B cell (primary cell): Measurements from ENCODE around the gene PRM2. TPM values are rescaled to one million over a fixed set of nuclear protein-coding genes. Genes with fewer than 3 reads are reported as not detected.

ENCODE experiments used
- ATAC-seq: fragments of 200-7000 bp; cut with Tn5 transposase; one replicate; pipeline ENCODE4 v1.10.0; 2021; ENCODE audit warnings: low read depth, mild to moderate bottlenecking, moderate number of reproducible peaks, moderate library complexity
- CTCF ChIA-PET: fragments of 350-600 bp; sonication (Branson Sonifier 250); formaldehyde crosslinking; loops from one replicate; lab custom pipeline; 2021; ENCODE audit warnings: antibody characterized with exemption, inconsistent platforms; lab: Charles Lee
- POLR2A ChIA-PET: fragments of 350-600 bp; sonication (Branson Sonifier 250); formaldehyde crosslinking; loops from one replicate; lab custom pipeline; 2021; ENCODE audit warnings: antibody characterized with exemption; lab: Charles Lee
- DNase-seq: peaks from one replicate; pipeline ENCODE4 v3.0.0; 2013
- H2AFZ ChIP-seq: 2 replicates; pipeline ENCODE4 v1.6.1; 2012; ENCODE audit warnings: mild to moderate bottlenecking, low read depth, low read length; ENCODE audit not compliant: insufficient read depth, poor library complexity, severe bottlenecking
- H3K27ac ChIP-seq, 2 donors: 1 replicate in 1 of 2; 2 replicates in 1 of 2; pipeline ENCODE4 v1.5.1; 2012 to 2013; ENCODE audit warnings: low read length in 2 of 2, mild to moderate bottlenecking in 2 of 2, moderate library complexity in 1 of 2
- H3K27me3 ChIP-seq, 4 experiments: fragments of 200-600 bp in 1 of 4; sonication (generic) in 1 of 4; replicated peaks in 1 of 4; 1 replicate in 2 of 4; 2 replicates in 2 of 4; pipeline versions ENCODE4 v1.6.1 to v1.7.0; 2013 to 2016; ENCODE audit warnings: low read length in 3 of 4, mild to moderate bottlenecking in 2 of 4, mixed read lengths in 1 of 4, moderate library complexity in 1 of 4; ENCODE audit not compliant: insufficient read depth in 4 of 4, control insufficient read depth in 3 of 4; ENCODE audit errors: control extremely low read depth in 1 of 4
- H3K36me3 ChIP-seq, 2 experiments: replicated peaks in 1 of 2; 1 replicate in 1 of 2; 2 replicates in 1 of 2; pipeline versions ENCODE4 v1.6.1 to v1.7.1; 2013; ENCODE audit warnings: low read length in 1 of 2; ENCODE audit not compliant: insufficient read depth in 2 of 2, control insufficient read depth in 1 of 2; ENCODE audit errors: control extremely low read depth in 1 of 2, extremely low read depth in 1 of 2
- H3K4me1 ChIP-seq, 2 donors: fragments of 200-600 bp in 1 of 2; sonication (generic) in 1 of 2; 1 replicate in 1 of 2; 2 replicates in 1 of 2; pipeline versions ENCODE4 v1.5.1 to v1.6.1; 2013 to 2017; ENCODE audit warnings: low read length in 2 of 2; ENCODE audit not compliant: control insufficient read depth in 2 of 2, insufficient read depth in 2 of 2
- H3K4me2 ChIP-seq: replicated peaks from 2 replicates; pipeline ENCODE3; 2012; ENCODE audit warnings: mild to moderate bottlenecking, low read depth, low read length; ENCODE audit not compliant: poor library complexity, severe bottlenecking
- H3K4me3 ChIP-seq, 5 experiments: fragments of 200-600 bp in 1 of 5; sonication (generic) in 1 of 5; 1 replicate in 3 of 5; 2 replicates in 2 of 5; pipeline versions ENCODE4 v1.5.1 to v1.7.0; 2011 to 2016; ENCODE audit warnings: low read length in 4 of 5, mild to moderate bottlenecking in 4 of 5, low read depth in 2 of 5, control low read depth in 1 of 5, moderate library complexity in 1 of 5; ENCODE audit not compliant: insufficient read depth in 1 of 5; ENCODE audit errors: control extremely low read depth in 1 of 5, extremely low read depth in 1 of 5
- H3K79me2 ChIP-seq: fragments of 200-600 bp; sonication (generic); one replicate; pipeline ENCODE4 v1.6.0; 2016; ENCODE audit warnings: low read length; ENCODE audit not compliant: control insufficient read depth, insufficient read depth
- H3K9ac ChIP-seq: fragments of 200-600 bp; sonication (generic); 2 replicates; pipeline ENCODE4 v1.6.1; 2017; ENCODE audit warnings: mild to moderate bottlenecking, low read length, moderate library complexity
- H3K9me3 ChIP-seq, 3 donors: one replicate each; pipeline versions ENCODE4 v1.6.1 to v1.7.1; 2013; ENCODE audit warnings: low read length in 2 of 3; ENCODE audit not compliant: control insufficient read depth in 2 of 3, insufficient read depth in 1 of 3; ENCODE audit errors: control extremely low read depth in 1 of 3
- H4K20me1 ChIP-seq: 2 replicates; pipeline ENCODE4 v1.6.0; 2012; ENCODE audit warnings: mild to moderate bottlenecking, low read length; ENCODE audit not compliant: insufficient read depth, control insufficient read depth, poor library complexity, severe bottlenecking
- H3K27ac Mint-ChIP-seq: one replicate; pipeline ENCODE4 v1.8.0; 2021; ENCODE audit warnings: mixed read lengths
- H3K27me3 Mint-ChIP-seq: one replicate; pipeline ENCODE4 v1.8.0; 2021; ENCODE audit warnings: mixed read lengths
- H3K4me1 Mint-ChIP-seq: one replicate; pipeline ENCODE4 v1.8.0; 2021; ENCODE audit warnings: mixed read lengths
- H3K4me3 Mint-ChIP-seq: one replicate; pipeline ENCODE4 v1.8.0; 2021; ENCODE audit warnings: mixed read lengths
- H3K9me3 Mint-ChIP-seq: one replicate; pipeline ENCODE4 v1.8.0; 2022; ENCODE audit warnings: mixed read lengths; ENCODE audit not compliant: insufficient read depth
- CTCF ChIP-seq: fragments of 200-600 bp; IDR thresholded peaks from one replicate; pipeline ENCODE4 v1.8.0; 2022; ENCODE audit warnings: antibody characterized with exemption, mild to moderate bottlenecking
- EZH2 ChIP-seq: IDR thresholded peaks from 2 replicates; pipeline ENCODE4 v1.6.1; 2012; ENCODE audit warnings: borderline replicate concordance, low read depth, mild to moderate bottlenecking, moderate library complexity, low read length; ENCODE audit not compliant: insufficient read depth, poor library complexity, severe bottlenecking
- whole genome bisulfite sequencing: methylation state at CpG from one replicate; pipeline ENCODE4 v1.1.5; 2013; ENCODE audit warnings: missing lambda C conversion rate; ENCODE audit not compliant: insufficient coverage; 5-methylcytosine and 5-hydroxymethylcytosine counted together
- intact Hi-C: fragments of 100-400 bp; cut with micrococcal nuclease; formaldehyde crosslinking; loops from one replicate; pipeline ENCODE4 v1.10.0; 2022
- polyA plus RNA-seq: library from polyadenylated mRNA; depleted of rRNA; stranded (reverse); fragments of >200 nt; gene quantifications from 2 replicates; pipeline ENCODE4 v1.2.3, GENCODE V29; 2012
- total RNA-seq, 2 donors: library from RNA; stranded (reverse); fragments of 120-200 nt in 1 of 2; gene quantifications; 1 replicate in 1 of 2; 2 replicates in 1 of 2; pipeline versions ENCODE4 v1.2.3 to v1.2.4, GENCODE V29; 2013 to 2022

The PRM2 gene
- total and polyA plus RNA-seq, 2 donors (not counting 1 experiment from before 2014, with no cell fraction given) = not detected

- CTCF ChIA-PET = interaction anchor here (0.6 to 10.3 kb wide), 49 partner anchors 9 to 462 kb away, joined by 3 to 223 read pairs (median 5); partner anchors contain the start of gene TNP2
- Mint-ChIP-seq H3K27ac (peak overlapping the region; percentile 87), H3K27me3 (no peaks in the 10 kb centered on the region), H3K4me1 (peaks cover 60% of the 10 kb centered on the region), H3K4me3 (peak overlapping the region; percentile 89), H3K9me3 (no peaks in the 10 kb centered on the region)
- Histone ChIP-seq H3K9me3 (no peaks in the 10 kb centered on the region), H2AFZ (peak overlapping the region; percentile 50), H3K4me2 (peak overlapping the region; percentile 98), H3K9ac (peak overlapping the region; percentile 84), H3K27me3 (no peaks in the 10 kb centered on the region), H3K4me3 (peak overlapping the region; percentile 38 to 89 (median 65)), H3K27ac (peak overlapping the region; percentile 29 to 72), H3K4me1 (peaks cover 50 to 62% of the 10 kb centered on the region in 2 donors), H3K79me2 (peaks cover 20% of the 10 kb centered on the region), H4K20me1 (peaks cover 50% of the 10 kb centered on the region), H3K36me3 (peaks cover 2 to 17% of the 10 kb centered on the region in 2 experiments)
- POLR2A ChIA-PET = interaction anchor here (0.6 to 5.8 kb wide), 31 partner anchors 8 to 306 kb away, joined by 3 to 89 read pairs (median 4); no protein-coding TSS in a partner anchor
- WGBS = 1% methylated on average over 105 of the region's 105 CpGs
- intact Hi-C loops = loop anchor here (2.0 to 10.0 kb wide), 5 partner anchors 72 to 660 kb away; partner anchors contain the start of genes GSPT1 and NUBP1
- no peak for TF ChIP-seq EZH2
- ATAC-seq = peak; percentile 1
- peak; percentile 84 for DNase-seq
These were observed 21.2 kb downstream of the PRM2 start for GRCh38 chr16:11254913-11255736.

GRCh38 chr16:11253995-11254912 lies 22.0 kb downstream of the PRM2 start:
- no peak for ATAC-seq
- peak overlapping the region; percentile 89 for H3K4me3 Mint-ChIP-seq
- ChIA-PET CTCF (interaction anchor here (0.6 to 10.3 kb wide), 28 partner anchors 11 to 463 kb away, joined by 3 to 223 read pairs (median 8); no protein-coding TSS in a partner anchor), POLR2A (interaction anchor here (0.6 to 5.8 kb wide), 20 partner anchors 16 to 313 kb away, joined by 3 to 89 read pairs (median 5); no protein-coding TSS in a partner anchor)
- peak overlapping the region; percentile 50 for H2AFZ ChIP-seq
- peak overlapping the region; percentile 38 to 89 (median 65) for H3K4me3 ChIP-seq
- no peaks in the 10 kb centered on the region for H3K27me3 ChIP-seq
- H3K27me3 Mint-ChIP-seq = no peaks in the 10 kb centered on the region
- no peaks in the 10 kb centered on the region for H3K9me3 Mint-ChIP-seq
- peaks cover 59% of the 10 kb centered on the region for H3K4me1 Mint-ChIP-seq
- H3K79me2 ChIP-seq = peaks cover 20% of the 10 kb centered on the region
- H3K9me3 ChIP-seq = no peaks in the 10 kb centered on the region
- peak overlapping the region; percentile 98 for H3K4me2 ChIP-seq
- no peak for DNase-seq
- peaks cover 2 to 17% of the 10 kb centered on the region in 2 experiments for H3K36me3 ChIP-seq
- WGBS = 28% methylated on average over 16 of the region's 29 CpGs
- H3K9ac ChIP-seq = peak overlapping the region; percentile 84
- intact Hi-C loops = loop anchor here (2.0 to 10.0 kb wide), 4 partner anchors 21 to 661 kb away; partner anchors contain the start of gene GSPT1
- H3K4me1 ChIP-seq = peaks cover 50 to 59% of the 10 kb centered on the region in 2 donors
- no peak overlapping the region for H3K27ac ChIP-seq
- TF ChIP-seq CTCF (no peak), EZH2 (no peak)
- H3K27ac Mint-ChIP-seq = peak overlapping the region; percentile 82
- H4K20me1 ChIP-seq = peaks cover 50% of the 10 kb centered on the region
